Nephron progenitor cell (in vitro differentiated cells): ENCODE data around the gene ZNF526.
"Not testable (repeated sequence)": the region's sequence is repeated elsewhere in the genome, so short reads cannot be mapped to it uniquely, and the experiment has no call there.

ENCODE experiments used
- DNase-seq: peaks from one replicate; pipeline ENCODE4 v3.0.0; 2021
- H3K27ac Mint-ChIP-seq: 2 replicates; pipeline ENCODE4 v1.8.0; 2021; ENCODE audit warnings: mild to moderate bottlenecking, moderate library complexity, mixed read lengths
- H3K27me3 Mint-ChIP-seq: 2 replicates; pipeline ENCODE4 v1.8.0; 2021; ENCODE audit warnings: mild to moderate bottlenecking, low read depth, mixed read lengths; ENCODE audit not compliant: poor library complexity
- H3K36me3 Mint-ChIP-seq: 2 replicates; pipeline ENCODE4 v1.8.0; 2021; ENCODE audit warnings: low read depth, mixed read lengths
- H3K4me1 Mint-ChIP-seq: 2 replicates; pipeline ENCODE4 v1.8.0; 2021; ENCODE audit warnings: mixed read lengths
- H3K4me3 Mint-ChIP-seq: 2 replicates; pipeline ENCODE4 v1.8.0; 2021; ENCODE audit warnings: mild to moderate bottlenecking, moderate library complexity, mixed read lengths
- H3K9me3 Mint-ChIP-seq: 2 replicates; pipeline ENCODE4 v1.8.0; 2021; ENCODE audit warnings: mild to moderate bottlenecking, moderate library complexity, mixed read lengths
- CTCF ChIP-seq: fragments of 200-600 bp; sonication (generic); IDR thresholded peaks from 2 replicates; pipeline ENCODE4 v1.5.0; 2021; ENCODE audit warnings: antibody characterized with exemption

Gene ZNF526

DNA sequence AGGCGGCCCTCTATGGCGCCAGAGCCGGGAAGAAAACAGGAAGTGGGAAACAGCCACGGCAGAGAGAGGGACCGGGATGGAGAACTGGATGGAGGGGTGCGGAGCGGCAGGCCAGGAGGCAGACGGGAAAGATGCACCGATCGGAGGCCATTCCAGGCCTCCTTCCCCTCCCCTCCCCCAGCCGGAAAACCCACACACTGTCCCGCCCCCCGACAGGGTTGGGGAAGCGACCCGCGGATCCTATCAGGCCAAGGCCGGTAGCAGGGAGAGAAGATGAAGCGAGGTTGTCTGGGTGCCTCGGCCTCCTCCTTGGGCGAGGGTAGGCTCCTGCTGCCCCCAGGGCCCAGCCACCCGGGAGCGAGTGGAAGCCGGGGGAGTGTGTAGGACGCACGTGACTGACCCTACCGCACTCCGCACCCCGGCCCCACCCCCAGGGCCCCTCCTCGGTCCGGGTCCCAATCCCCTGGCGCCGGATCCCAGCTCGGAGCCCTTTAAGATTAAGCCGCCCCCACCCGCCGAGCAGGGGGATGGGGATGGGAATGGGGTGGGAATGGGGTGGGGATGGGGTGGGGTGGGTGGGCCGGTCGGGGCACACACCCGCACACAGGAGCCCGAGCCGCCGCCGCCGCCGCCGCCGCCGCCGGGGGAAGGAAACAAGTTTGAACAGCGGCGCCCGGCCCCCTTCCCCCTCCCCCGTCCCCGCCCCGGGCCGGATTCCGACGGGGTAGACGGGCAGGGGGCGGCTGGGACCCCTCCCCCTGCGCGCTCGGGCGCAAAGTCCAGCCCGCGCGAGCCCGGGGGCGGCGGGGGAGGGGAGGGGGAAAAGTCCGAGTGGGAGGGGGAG lies 33.4 kb downstream of the ZNF526 start:
- Mint-ChIP-seq H3K9me3 (no peaks in the 10 kb centered on the region), H3K27me3 (no peaks in the 10 kb centered on the region), H3K36me3 (peaks cover 5% of the 10 kb centered on the region), H3K4me1 (peaks cover 48% of the 10 kb centered on the region), H3K4me3 (peak overlapping the region; percentile 95), H3K27ac (peak overlapping the region; percentile 83)
- no peak for TF ChIP-seq CTCF
- peak; percentile 81 for DNase-seq

DNA sequence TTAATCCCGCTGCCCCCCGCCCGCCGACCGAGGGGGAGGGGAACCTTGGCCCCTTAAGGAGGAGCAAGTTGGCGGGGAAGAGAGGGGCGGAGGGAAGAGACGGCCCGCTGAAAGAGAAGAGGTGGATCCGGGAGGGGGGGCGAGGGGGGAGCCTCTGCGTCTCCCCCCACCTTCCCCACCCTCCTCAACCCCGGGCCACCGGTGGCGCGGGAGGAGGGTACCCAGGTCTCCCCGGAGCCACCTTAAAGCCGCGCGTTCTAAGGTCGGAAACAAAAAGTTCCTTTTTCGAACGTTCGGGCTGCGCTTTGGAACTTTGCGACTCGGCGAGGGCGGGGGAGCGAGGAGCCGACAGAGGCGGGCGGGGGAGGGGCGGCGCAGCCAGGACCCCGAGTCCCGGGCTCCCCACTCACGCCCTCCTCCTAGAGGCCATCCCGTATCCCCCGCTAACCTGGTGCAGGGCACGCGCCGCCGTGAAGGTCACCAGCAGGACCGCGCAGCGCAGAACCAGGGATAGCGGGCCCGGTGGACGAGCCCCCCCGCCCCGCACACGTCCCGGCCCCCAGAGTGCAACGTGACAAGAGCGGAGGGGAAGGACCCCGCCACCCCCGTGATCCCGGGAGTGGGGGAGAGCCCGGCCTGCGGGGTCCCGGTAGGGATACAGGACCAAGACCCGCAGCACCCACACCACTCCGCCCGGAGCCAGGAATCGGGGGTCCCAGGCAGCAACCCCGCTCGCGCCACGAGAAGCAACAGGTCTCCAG lies 34.2 kb downstream of the ZNF526 start:
- TF ChIP-seq CTCF = no peak
- Mint-ChIP-seq H3K36me3 (peaks cover 5% of the 10 kb centered on the region), H3K27me3 (no peaks in the 10 kb centered on the region), H3K4me1 (peaks cover 48% of the 10 kb centered on the region), H3K27ac (no peak overlapping the region), H3K9me3 (no peaks in the 10 kb centered on the region), H3K4me3 (peak overlapping the region; percentile 81)
- peak; percentile 80 for DNase-seq

- TF ChIP-seq CTCF = no peak
- Mint-ChIP-seq H3K27ac (peak within 1 kb of the TSS; percentile 91), H3K9me3 (no peaks in the 10 kb centered on the region), H3K36me3 (peaks cover 5% of the 10 kb centered on the region), H3K4me1 (peaks cover 43% of the 10 kb centered on the region), H3K4me3 (peak within 1 kb of the TSS; percentile 81), H3K27me3 (no peaks in the 10 kb centered on the region)
- DNase-seq = peak; percentile 95
Measured at GRCh38 chr19:42254850-42255765, 35.0 kb downstream of the ZNF526 start, which contains the start of gene ERF. TSS of gene ERF (minus strand) at chr19:42255128. CDS start at chr19:42254999, 129 bp downstream.

DNA sequence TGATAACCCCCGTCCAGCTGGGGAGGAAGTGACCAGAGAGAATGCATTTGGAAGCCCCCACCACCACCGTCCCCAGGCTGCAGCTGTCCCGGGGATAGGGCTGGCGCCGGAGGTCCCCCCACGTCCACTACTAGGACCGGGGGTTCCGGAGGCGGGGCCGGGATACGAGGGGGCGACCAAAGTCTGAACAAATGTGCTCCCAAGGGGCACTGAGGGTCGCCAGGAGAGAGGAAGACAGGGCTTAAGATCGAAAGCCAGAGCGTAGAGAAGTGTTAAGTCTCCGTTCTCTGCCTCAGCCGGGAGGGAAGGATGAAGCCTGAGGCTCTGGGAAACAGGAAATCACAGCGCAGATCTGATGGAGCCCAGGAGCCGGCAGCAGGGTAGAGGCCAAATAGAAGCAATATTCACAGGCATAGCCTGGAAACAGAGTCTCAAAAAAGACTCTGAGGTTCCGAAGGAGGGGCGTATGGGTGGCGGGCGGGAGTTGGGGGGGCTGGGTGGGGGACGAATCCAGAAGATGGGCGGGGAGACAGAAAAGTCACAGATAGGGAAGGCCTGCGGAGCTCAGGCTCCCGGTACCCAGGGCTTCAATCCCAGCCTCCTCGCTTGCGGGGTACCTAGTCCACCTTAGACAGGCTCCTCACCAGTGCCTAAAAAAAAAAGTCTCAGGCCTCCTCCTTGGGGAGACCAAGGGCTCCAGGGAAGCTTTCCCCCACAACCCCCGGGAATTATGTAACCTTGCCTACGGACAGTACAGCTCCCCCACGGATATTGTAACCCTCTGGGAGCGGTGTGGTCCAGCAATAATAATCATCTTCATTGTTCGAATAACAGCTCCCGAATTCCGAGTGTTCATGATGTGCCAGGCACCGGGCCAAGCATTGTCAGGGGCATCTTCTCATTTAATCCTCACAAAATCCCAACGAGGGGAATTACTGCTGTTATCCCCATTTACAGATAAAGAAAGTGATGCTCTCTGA lies 35.9 kb downstream of the ZNF526 start:
- no peaks in the 10 kb centered on the region for H3K27me3 Mint-ChIP-seq

DNA sequence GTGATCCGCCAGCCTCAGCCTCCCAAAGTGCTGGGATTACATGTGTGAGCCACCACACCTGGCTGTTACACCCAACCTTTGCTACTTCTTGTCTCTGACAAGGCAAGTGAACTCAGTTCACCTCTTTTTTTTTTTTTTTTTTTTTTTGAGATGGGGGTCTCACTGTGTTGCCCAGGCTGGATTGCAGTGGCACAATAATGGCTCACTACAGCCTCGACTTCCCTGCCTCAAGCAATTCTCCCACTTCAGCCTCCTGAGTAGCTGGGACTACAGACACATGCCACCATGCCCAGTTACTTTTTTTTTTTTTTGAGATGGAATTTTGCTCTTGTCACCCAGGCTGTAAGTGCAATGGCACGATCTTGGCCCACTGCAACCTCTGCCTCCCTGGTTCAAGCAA lies 37.7 kb downstream of the ZNF526 start:
- H3K9me3 Mint-ChIP-seq, H3K27ac Mint-ChIP-seq, H3K4me3 Mint-ChIP-seq: not testable (repeated sequence)

More for the DNA sequence above, 35.9 kb downstream of the ZNF526 start:
- H3K4me3 Mint-ChIP-seq = peak overlapping the region; percentile 81
- DNase-seq = peak; percentile 48
- TF ChIP-seq CTCF = no peak
- H3K9me3 Mint-ChIP-seq = no peaks in the 10 kb centered on the region
- H3K4me1 Mint-ChIP-seq = peaks cover 36% of the 10 kb centered on the region
- H3K27ac Mint-ChIP-seq = peak overlapping the region; percentile 91
- peaks cover 5% of the 10 kb centered on the region for H3K36me3 Mint-ChIP-seq

More for the DNA sequence above, 37.7 kb downstream of the ZNF526 start:
- H3K27me3 Mint-ChIP-seq, DNase-seq, H3K36me3 Mint-ChIP-seq: not testable (repeated sequence)
- H3K4me1 Mint-ChIP-seq = peaks cover 21% of the 10 kb centered on the region
